GM12878 (cell line): ENCODE data around the gene FBXL7. TPM values are rescaled to one million over a fixed set of nuclear protein-coding genes. Genes with fewer than 3 reads are reported as not detected.

Experiments
- ATAC-seq: fragments of 200-7000 bp; cut with Tn5 transposase; 3 replicates; pipeline ENCODE4 v1.9.1; 2020; ENCODE audit warnings: mild to moderate bottlenecking, moderate library complexity
- BruUV-seq: library from RNA; stranded (reverse); fragments of 400-500 nt; replicated peaks from 2 replicates; lab custom pipeline; 2021; lab: Mats Ljungman, UMichigan
- CTCF ChIA-PET: fragments of 300-600 bp; sonication (Branson Sonifier 250); formaldehyde crosslinking; extraction: SDS; loops from one replicate; lab custom pipeline; 2021; ENCODE audit warnings: inconsistent platforms; lab: Yijun Ruan, JAX
- POLR2A ChIA-PET: fragments of 350-600 bp; formaldehyde crosslinking; extraction: SDS; loops from one replicate; lab custom pipeline; 2021; ENCODE audit warnings: inconsistent platforms; lab: Charles Lee
- RAD21 ChIA-PET: fragments of 300-600 bp; sonication (Branson Sonifier 250); formaldehyde crosslinking; loops from one replicate; lab custom pipeline; 2023; ENCODE audit warnings: antibody characterized with exemption; ENCODE audit not compliant: unreplicated experiment; lab: Charles Lee
- SMC1A ChIA-PET: fragments of 300-600 bp; sonication (Branson Sonifier 250); formaldehyde crosslinking; loops from one replicate; lab custom pipeline; 2023; ENCODE audit not compliant: unreplicated experiment, uncharacterized antibody; lab: Charles Lee
- DNase-seq: peaks from one replicate; pipeline ENCODE4 v3.0.0-alpha.2; 2011; ENCODE audit warnings: low read depth, low spot score
- FAIRE-seq: peaks from 3 replicates; lab custom pipeline; 2011; peaks lifted over from hg19 to GRCh38; lab: Jason Lieb, UNC
- H2AFZ ChIP-seq: 2 replicates; pipeline ENCODE4 v1.6.0; 2011; ENCODE audit warnings: low read depth, low read length, control low read depth; ENCODE audit not compliant: control insufficient read depth
- H3K27ac ChIP-seq: 2 replicates; pipeline ENCODE4 v1.5.1; 2011; ENCODE audit warnings: control low read depth; ENCODE audit not compliant: control insufficient read depth, insufficient read depth
- H3K27me3 ChIP-seq, 2 experiments: replicated peaks in 1 of 2; 2 replicates each; pipeline versions ENCODE4 v1.6.0 to v1.6.1; 2011; ENCODE audit warnings: low read length in 1 of 2; ENCODE audit not compliant: control insufficient read depth in 2 of 2, insufficient read depth in 2 of 2
- H3K36me3 ChIP-seq, 2 experiments: 2 replicates each; pipeline ENCODE4 v1.5.1; 2011; ENCODE audit warnings: low read length in 1 of 2; ENCODE audit not compliant: control insufficient read depth in 2 of 2, insufficient read depth in 2 of 2
- H3K4me1 ChIP-seq: 2 replicates; pipeline ENCODE4 v1.6.1; 2011; ENCODE audit warnings: mild to moderate bottlenecking, low read length, moderate library complexity, mixed read lengths; ENCODE audit not compliant: control insufficient read depth, insufficient read depth
- H3K4me2 ChIP-seq: 2 replicates; pipeline ENCODE4 v1.6.0; 2011; ENCODE audit warnings: control low read depth; ENCODE audit not compliant: control insufficient read depth, insufficient read depth
- H3K4me3 ChIP-seq: fragments of 200-600 bp; sonication (generic); 2 replicates; pipeline ENCODE4 v1.5.1; 2016
- H3K79me2 ChIP-seq: 2 replicates; pipeline ENCODE4 v1.6.0; 2011; ENCODE audit warnings: low read length; ENCODE audit not compliant: control insufficient read depth, insufficient read depth
- H3K9ac ChIP-seq: 2 replicates; pipeline ENCODE4 v1.8.0; 2011; ENCODE audit warnings: low read length, control low read depth, mixed read lengths; ENCODE audit not compliant: control insufficient read depth, insufficient read depth
- H3K9me3 ChIP-seq: replicated peaks from 3 replicates; pipeline ENCODE4 v1.5.1; 2011; ENCODE audit warnings: mild to moderate bottlenecking, low read length; ENCODE audit not compliant: control insufficient read depth, insufficient read depth
- H4K20me1 ChIP-seq: 2 replicates; pipeline ENCODE4 v1.6.0; 2011; ENCODE audit not compliant: control insufficient read depth, insufficient read depth
- BCL11A ChIP-seq: IDR thresholded peaks from 2 replicates; pipeline ENCODE4 v1.6.1; 2011; ENCODE audit warnings: low read depth, low read length
- DPF2 ChIP-seq: fragments of 450-650 bp; IDR thresholded peaks from 2 replicates; pipeline ENCODE4 v1.6.1; 2017; ENCODE audit warnings: mild to moderate bottlenecking
- JUND ChIP-seq: IDR thresholded peaks from 2 replicates; pipeline ENCODE4 v1.6.1; 2012; ENCODE audit warnings: low read depth, mild to moderate bottlenecking, low read length, improper control_type of control experiment, moderate library complexity
- MXI1 ChIP-seq: fragments of 150-350 bp; IDR thresholded peaks from 2 replicates; pipeline ENCODE4 v1.6.1; 2011; ENCODE audit warnings: low read depth, mild to moderate bottlenecking, inconsistent platforms, low read length, improper control_type of control experiment
- MYB ChIP-seq: fragments of 150-350 bp; IDR thresholded peaks from 2 replicates; pipeline ENCODE4 v1.6.1; 2014; ENCODE audit warnings: mild to moderate bottlenecking, low read depth, low read length, borderline replicate concordance
- NBN ChIP-seq: fragments of 450-650 bp; IDR thresholded peaks from 2 replicates; pipeline ENCODE4 v1.6.1; 2016
- POLR2A ChIP-seq: IDR thresholded peaks from 2 replicates; pipeline ENCODE4 v1.6.1; 2011; ENCODE audit warnings: low read depth, mild to moderate bottlenecking, low read length
- POU2F2 ChIP-seq: IDR thresholded peaks from 3 replicates; pipeline ENCODE4 v1.6.1; 2011; ENCODE audit warnings: low read depth, mild to moderate bottlenecking, low read length, borderline replicate concordance
- RELA ChIP-seq: fragments of 450-650 bp; IDR thresholded peaks from 2 replicates; pipeline ENCODE4 v1.8.0; 2014; ENCODE audit warnings: borderline replicate concordance; ENCODE audit not compliant: partially characterized antibody
- SP1 ChIP-seq: IDR thresholded peaks from one replicate; pipeline ENCODE4 v1.6.1; 2011; ENCODE audit warnings: low read depth, low read length
- SPI1 ChIP-seq: IDR thresholded peaks from 2 replicates; pipeline ENCODE4 v1.6.1; 2011; ENCODE audit warnings: low read depth, mild to moderate bottlenecking, low read length, moderate library complexity, borderline replicate concordance; ENCODE audit not compliant: insufficient read depth
- WRNIP1 ChIP-seq: IDR thresholded peaks from 2 replicates; pipeline ENCODE4 v1.6.1; 2011; ENCODE audit warnings: low read depth, low read length, improper control_type of control experiment, borderline replicate concordance
- YBX1 ChIP-seq: fragments of 450-650 bp; IDR thresholded peaks from 2 replicates; pipeline ENCODE4 v1.6.1; 2016; ENCODE audit warnings: antibody characterized with exemption
- ZNF622 ChIP-seq: fragments of 450-650 bp; IDR thresholded peaks from 2 replicates; pipeline ENCODE4 v1.6.1; 2017; ENCODE audit warnings: mild to moderate bottlenecking, inconsistent platforms
- WGBS: methylation state at CpG from one replicate; pipeline ENCODE4 v1.1.6; 2016; ENCODE audit warnings: low lambda C conversion rate; ENCODE audit not compliant: insufficient replicate concordance, insufficient coverage; ENCODE audit errors: missing lambda C conversion rate; 5-methylcytosine and 5-hydroxymethylcytosine counted together
- in situ Hi-C: fragments of 300-500 bp; cut with MboI; formaldehyde crosslinking; loops from 9 replicates; pipeline ENCODE4 v1.14.3; 2018; ENCODE audit warnings: mixed read lengths
- intact Hi-C: fragments of 100-400 bp; cut with micrococcal nuclease; formaldehyde crosslinking; loops from one replicate; pipeline ENCODE4 v1.14.2; 2022; ENCODE audit not compliant: unreplicated experiment
- polyA plus RNA-seq, 11 experiments: library from polyadenylated mRNA; depleted of rRNA in 4 of 11; unstranded in 6 of 11; stranded (reverse) in 5 of 11; fragments of >200 nt; fragmentation: Nextera tagmentation in 4 of 11; fragmentation: Illumina TruSeq in 1 of 11; extraction: Ambion mirVana in 4 of 11; extraction: Trizol in 1 of 11; gene quantifications; 1 replicate in 1 of 11; 2 replicates in 10 of 11; pipeline versions ENCODE4 v1.2.1 to v1.2.3, GENCODE V29; 2011 to 2016; ENCODE audit warnings: inconsistent platforms in 2 of 11, missing spikeins in 2 of 11, low read depth in 1 of 11
- total RNA-seq, 4 experiments: library from RNA; depleted of rRNA in 3 of 4; stranded (reverse); fragments of >200 nt in 3 of 4; fragmentation: Illumina TruSeq in 1 of 4; extraction: Trizol in 1 of 4; gene quantifications; 2 replicates each; pipeline versions ENCODE4 v1.2.1 to v1.2.3, GENCODE V29; 2013 to 2021
- TF ChIP-seq, protein P1 (sequence below): fragments of 450-650 bp; formaldehyde crosslinking; IDR thresholded peaks from 2 replicates; pipeline ENCODE4 v1.4.0; 2022; ENCODE audit warnings: mild to moderate bottlenecking, moderate library complexity

FBXL7 gene
- total and polyA plus RNA-seq, 10 of the 15 experiments (the other 5 are each of a cell fraction or from before 2014, with no cell fraction given): 0.03 to 0.44 (median 0.16) TPM

DNA sequence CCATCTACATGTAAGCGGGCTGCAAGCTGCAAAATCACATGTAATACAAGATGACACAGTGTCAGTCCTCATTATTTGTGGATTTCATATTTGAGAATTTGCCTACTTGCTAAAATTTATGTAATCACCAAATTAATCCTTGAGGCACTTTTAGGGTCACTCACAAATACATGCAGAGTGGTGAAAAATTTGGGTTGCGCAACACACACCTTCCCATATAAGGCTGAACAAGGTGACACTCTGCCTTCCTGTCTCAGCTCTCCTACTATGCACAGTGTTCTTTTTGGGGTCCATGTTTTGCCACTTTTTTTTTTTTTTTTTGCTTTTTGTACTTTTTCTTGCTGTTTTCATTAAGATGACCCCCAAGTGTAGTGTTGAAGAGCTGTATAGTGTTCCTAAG, 111.0 kb downstream of the FBXL7 start:
- no peak for FAIRE-seq
- H3K9me3 ChIP-seq: no peaks in the 10 kb centered on the region
- RAD21 ChIA-PET: no interaction called here
- no peaks in the 10 kb centered on the region for H3K79me2 ChIP-seq
- H3K36me3 ChIP-seq: no peaks in the 10 kb centered on the region
- 70% methylated on average over 2 of the region's 2 CpGs for WGBS
- SMC1A ChIA-PET: no interaction called here
- BruUV-seq: no TSS peak
- H3K4me3 ChIP-seq: no peak overlapping the region
- H3K27ac ChIP-seq: no peak overlapping the region
- H3K4me2 ChIP-seq: no peak overlapping the region
- no peak for ATAC-seq
- no peaks in the 10 kb centered on the region for H3K4me1 ChIP-seq
- H2AFZ ChIP-seq: no peak overlapping the region
- no peak for DNase-seq
- CTCF ChIA-PET: interaction anchor here (0.8 kb wide), 1 partner anchor 11 kb away, joined by 3 read pairs; no protein-coding TSS in a partner anchor
- no peaks in the 10 kb centered on the region for H4K20me1 ChIP-seq
- in situ Hi-C loops: no loop called here
- POLR2A ChIA-PET: interaction anchor here (0.7 kb wide), 1 partner anchor 15 kb away, joined by 4 read pairs; no protein-coding TSS in a partner anchor
- TF ChIP-seq RELA: no peak
- TF ChIP-seq MXI1: no peak
- no peak for TF ChIP-seq JUND
- TF ChIP-seq, protein P1, sequence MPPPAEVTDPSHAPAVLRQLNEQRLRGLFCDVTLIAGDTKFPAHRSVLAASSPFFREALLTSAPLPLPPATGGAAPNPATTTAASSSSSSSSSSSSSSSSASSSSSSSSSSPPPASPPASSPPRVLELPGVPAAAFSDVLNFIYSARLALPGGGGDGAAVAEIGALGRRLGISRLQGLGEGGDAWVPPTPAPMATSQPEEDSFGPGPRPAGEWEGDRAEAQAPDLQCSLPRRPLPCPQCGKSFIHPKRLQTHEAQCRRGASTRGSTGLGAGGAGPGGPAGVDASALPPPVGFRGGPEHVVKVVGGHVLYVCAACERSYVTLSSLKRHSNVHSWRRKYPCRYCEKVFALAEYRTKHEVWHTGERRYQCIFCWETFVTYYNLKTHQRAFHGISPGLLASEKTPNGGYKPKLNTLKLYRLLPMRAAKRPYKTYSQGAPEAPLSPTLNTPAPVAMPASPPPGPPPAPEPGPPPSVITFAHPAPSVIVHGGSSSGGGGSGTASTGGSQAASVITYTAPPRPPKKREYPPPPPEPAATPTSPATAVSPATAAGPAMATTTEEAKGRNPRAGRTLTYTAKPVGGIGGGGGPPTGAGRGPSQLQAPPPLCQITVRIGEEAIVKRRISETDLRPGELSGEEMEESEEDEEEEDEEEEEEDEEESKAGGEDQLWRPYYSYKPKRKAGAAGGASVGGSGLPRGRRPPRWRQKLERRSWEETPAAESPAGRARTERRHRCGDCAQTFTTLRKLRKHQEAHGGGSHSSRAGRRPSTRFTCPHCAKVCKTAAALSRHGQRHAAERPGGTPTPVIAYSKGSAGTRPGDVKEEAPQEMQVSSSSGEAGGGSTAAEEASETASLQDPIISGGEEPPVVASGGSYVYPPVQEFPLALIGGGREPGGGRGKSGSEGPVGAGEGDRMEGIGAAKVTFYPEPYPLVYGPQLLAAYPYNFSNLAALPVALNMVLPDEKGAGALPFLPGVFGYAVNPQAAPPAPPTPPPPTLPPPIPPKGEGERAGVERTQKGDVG (CRISPR knock-in tag): no peak
- no peak for TF ChIP-seq DPF2
- TF ChIP-seq POLR2A: no peak
- no peak for TF ChIP-seq WRNIP1
- no peak for TF ChIP-seq POU2F2
- TF ChIP-seq MYB: no peak
- TF ChIP-seq BCL11A: no peak
- TF ChIP-seq NBN: no peak
- TF ChIP-seq YBX1: no peak
- no peak for TF ChIP-seq ZNF622
- TF ChIP-seq SP1: no peak
- no peak for TF ChIP-seq SPI1
- TF ChIP-seq, all 136 proteins: peak for 0
- Histone ChIP-seq H3K27me3 (no peaks in the 10 kb centered on the region), H3K9ac (no peak overlapping the region)
- intact Hi-C loops: no loop called here
